Duodenal mucosa (tissue), 2 donors: ENCODE measurements around the gene OSGEP.
A peak's percentile ranks its signal among the peaks of the same experiment; 100 is the strongest.
"Not testable (repeated sequence)": the region's sequence is repeated elsewhere in the genome, so short reads cannot be mapped to it uniquely, and the experiment has no call there.

ENCODE experiments used
- H3K27ac ChIP-seq: one replicate; pipeline ENCODE4 v1.7.0; 2013; ENCODE audit warnings: low read depth, low read length
- H3K27me3 ChIP-seq, 2 donors: one replicate each; pipeline ENCODE4 v1.7.0; 2013; ENCODE audit warnings: low read length in 2 of 2, control low read depth in 1 of 2; ENCODE audit not compliant: insufficient read depth in 2 of 2, control insufficient read depth in 1 of 2
- H3K36me3 ChIP-seq, 2 donors: one replicate each; pipeline ENCODE4 v1.7.0; 2013; ENCODE audit warnings: low read length in 2 of 2, control low read depth in 1 of 2; ENCODE audit not compliant: insufficient read depth in 2 of 2, control insufficient read depth in 1 of 2
- H3K4me1 ChIP-seq, 2 donors: one replicate each; pipeline ENCODE4 v1.7.0; 2013; ENCODE audit warnings: low read length in 2 of 2, control low read depth in 1 of 2; ENCODE audit not compliant: insufficient read depth in 2 of 2, control insufficient read depth in 1 of 2
- H3K4me3 ChIP-seq, 2 donors: one replicate each; pipeline ENCODE4 v1.7.0; 2013; ENCODE audit warnings: low read length in 2 of 2, low read depth in 1 of 2
- H3K9ac ChIP-seq, 2 donors: one replicate each; pipeline ENCODE4 v1.7.0; 2013; ENCODE audit warnings: low read length in 2 of 2, low read depth in 1 of 2
- H3K9me3 ChIP-seq, 2 donors: one replicate each; pipeline ENCODE4 v1.7.0; 2013; ENCODE audit warnings: low read length in 2 of 2, control low read depth in 1 of 2; ENCODE audit not compliant: control insufficient read depth in 1 of 2

OSGEP gene

GRCh38 chr14:20455355-20456300 is 1.0 kb upstream of the OSGEP start:
- H3K27ac ChIP-seq = peak overlapping the region; percentile 95
- peaks cover 39 to 41% of the 10 kb centered on the region in 2 donors for H3K4me1 ChIP-seq
- H3K4me3 ChIP-seq = peak overlapping the region; percentile 85 to 93
- no peaks in the 10 kb centered on the region for H3K27me3 ChIP-seq
- peak overlapping the region; percentile 93 to 94 for H3K9ac ChIP-seq
- H3K9me3 ChIP-seq = no peaks in the 10 kb centered on the region
- peaks cover 39 to 48% of the 10 kb centered on the region in 2 donors for H3K36me3 ChIP-seq

- H3K4me1 ChIP-seq = peaks cover 21 to 23% of the 10 kb centered on the region in 2 donors
- H3K4me3 ChIP-seq, H3K9me3 ChIP-seq, H3K27ac ChIP-seq, H3K9ac ChIP-seq, H3K27me3 ChIP-seq: not testable (repeated sequence)
- H3K36me3 ChIP-seq = peaks cover 37 to 58% of the 10 kb centered on the region in 2 donors
These were observed 1.8 kb downstream of the OSGEP start for GRCh38 chr14:20452831-20453230.

GRCh38 chr14:20446889-20447288 is 7.7 kb downstream of the OSGEP start:
- Histone ChIP-seq H3K27ac (no peak overlapping the region), H3K36me3 (peaks cover 30 to 61% of the 10 kb centered on the region in 2 donors), H3K9me3 (no peaks in the 10 kb centered on the region), H3K27me3 (no peaks in the 10 kb centered on the region), H3K4me1 (no peaks in the 10 kb centered on the region), H3K9ac (no peak overlapping the region), H3K4me3 (no peak overlapping the region)

- H3K9me3 ChIP-seq, H3K27me3 ChIP-seq, H3K4me3 ChIP-seq, H3K9ac ChIP-seq, H3K27ac ChIP-seq: not testable (repeated sequence)
- Histone ChIP-seq H3K4me1 (peaks cover 0 to 13% of the 10 kb centered on the region in 2 donors), H3K36me3 (peaks cover 18 to 31% of the 10 kb centered on the region in 2 donors)
These were observed 11.0 kb downstream of the OSGEP start for GRCh38 chr14:20443650-20444049.

- peaks cover 0 to 9% of the 10 kb centered on the region in 2 donors for H3K36me3 ChIP-seq
- no peaks in the 10 kb centered on the region for H3K27me3 ChIP-seq
- H3K4me3 ChIP-seq = no peak overlapping the region
- peaks cover 0 to 13% of the 10 kb centered on the region in 2 donors for H3K4me1 ChIP-seq
- H3K9ac ChIP-seq = no peak overlapping the region
- H3K27ac ChIP-seq = no peak overlapping the region
- no peaks in the 10 kb centered on the region for H3K9me3 ChIP-seq
These were observed 13.2 kb downstream of the OSGEP start for GRCh38 chr14:20441461-20441860.

- Histone ChIP-seq H3K4me1 (peaks cover 0 to 13% of the 10 kb centered on the region in 2 donors), H3K9me3 (no peaks in the 10 kb centered on the region), H3K27me3 (peaks cover 0 to 2% of the 10 kb centered on the region in 2 donors), H3K4me3 (no peak overlapping the region), H3K27ac (no peak overlapping the region), H3K36me3 (peaks cover 0 to 4% of the 10 kb centered on the region in 2 donors), H3K9ac (no peak overlapping the region)
These were observed 13.7 kb downstream of the OSGEP start for GRCh38 chr14:20440882-20441281.

- H3K27ac ChIP-seq = no peak overlapping the region
- no peaks in the 10 kb centered on the region for H3K36me3 ChIP-seq
- H3K4me1 ChIP-seq = peaks cover 1 to 13% of the 10 kb centered on the region in 2 donors
- no peak overlapping the region for H3K9ac ChIP-seq
- no peak overlapping the region for H3K4me3 ChIP-seq
- peaks cover 0 to 4% of the 10 kb centered on the region in 2 donors for H3K27me3 ChIP-seq
- H3K9me3 ChIP-seq = no peaks in the 10 kb centered on the region
These were observed 14.1 kb downstream of the OSGEP start for GRCh38 chr14:20440465-20440864.

GRCh38 chr14:20438664-20439063 is 15.9 kb downstream of the OSGEP start:
- H3K4me3 ChIP-seq = no peak overlapping the region
- no peaks in the 10 kb centered on the region for H3K9me3 ChIP-seq
- H3K9ac ChIP-seq = no peak overlapping the region
- H3K27me3 ChIP-seq = peaks cover 0 to 4% of the 10 kb centered on the region in 2 donors
- H3K36me3 ChIP-seq = no peaks in the 10 kb centered on the region
- H3K4me1 ChIP-seq = peaks cover 6 to 13% of the 10 kb centered on the region in 2 donors
- no peak overlapping the region for H3K27ac ChIP-seq

GRCh38 chr14:20436363-20436755 is 18.3 kb downstream of the OSGEP start:
- Histone ChIP-seq H3K27me3 (peaks cover 0 to 4% of the 10 kb centered on the region in 2 donors), H3K9ac (no peak overlapping the region), H3K4me3 (no peak overlapping the region), H3K9me3 (no peaks in the 10 kb centered on the region), H3K27ac (no peak overlapping the region), H3K36me3 (no peaks in the 10 kb centered on the region), H3K4me1 (peaks cover 6 to 11% of the 10 kb centered on the region in 2 donors)

- Histone ChIP-seq H3K9me3 (no peaks in the 10 kb centered on the region), H3K4me3 (peak within 1 kb of the TSS in 1 of 2 donors; percentile 21), H3K9ac (no peak within 1 kb of the TSS)
These were observed 18.8 kb downstream of the OSGEP start, which contains the start of gene KLHL33 for GRCh38 chr14:20435582-20436362. KLHL33 (minus strand) TSS chr14:20436166; CDS start chr14:20435811, 355 bp downstream.

More at GRCh38 chr14:20435582-20436362, 18.8 kb downstream of the OSGEP start, which contains the start of gene KLHL33:
- peaks cover 5 to 6% of the 10 kb centered on the region in 2 donors for H3K4me1 ChIP-seq
- no peaks in the 10 kb centered on the region for H3K36me3 ChIP-seq
- H3K27me3 ChIP-seq = peaks cover 0 to 4% of the 10 kb centered on the region in 2 donors
- H3K27ac ChIP-seq = no peak within 1 kb of the TSS
